AG04450 (cell line): Measurements from ENCODE around the gene KCNQ2. TPM values are rescaled to one million over a fixed set of nuclear protein-coding genes. Genes with fewer than 3 reads are reported as not detected.

Source experiments
- CTCF ChIA-PET: fragments of 300-600, 350-600 bp; formaldehyde crosslinking; extraction: SDS; loops from one replicate; lab custom pipeline; 2022; ENCODE audit warnings: antibody characterized with exemption, inconsistent platforms; lab: Charles Lee
- POLR2A ChIA-PET: fragments of 350-600 bp; formaldehyde crosslinking; extraction: SDS; loops from one replicate; lab custom pipeline; 2021; ENCODE audit warnings: antibody characterized with exemption, inconsistent platforms; lab: Yijun Ruan, JAX
- DNase-seq: peaks from one replicate; pipeline ENCODE4 v3.0.0-alpha.2; 2011; ENCODE audit warnings: low read depth, low spot score
- H3K27ac ChIP-seq: one replicate; pipeline ENCODE4 v1.5.1; 2012; ENCODE audit warnings: low read depth, low read length, control low read depth
- H3K27me3 ChIP-seq: one replicate; pipeline ENCODE4 v1.6.0; 2012; ENCODE audit warnings: low read length; ENCODE audit not compliant: control insufficient read depth, insufficient read depth
- H3K4me3 ChIP-seq: 2 replicates; pipeline ENCODE4 v1.5.1; 2011; ENCODE audit warnings: mild to moderate bottlenecking, low read depth, low read length, control low read depth
- H3K9me3 ChIP-seq: 2 replicates; pipeline ENCODE4 v1.5.1; 2012; ENCODE audit warnings: low read length; ENCODE audit not compliant: control insufficient read depth, insufficient read depth
- polyA plus RNA-seq: library from polyadenylated mRNA; depleted of rRNA; stranded (reverse); fragments of >200 nt; gene quantifications from 2 replicates; pipeline ENCODE4 v1.2.3, GENCODE V29; 2011
- TF ChIP-seq, protein P1 (sequence below): IDR thresholded peaks from 2 replicates; pipeline ENCODE4 v1.5.1; 2011; ENCODE audit warnings: low read depth, low read length, control low read depth, inconsistent platforms

The KCNQ2 gene
- polyA plus RNA-seq, 1 experiment, result not detected

DNA sequence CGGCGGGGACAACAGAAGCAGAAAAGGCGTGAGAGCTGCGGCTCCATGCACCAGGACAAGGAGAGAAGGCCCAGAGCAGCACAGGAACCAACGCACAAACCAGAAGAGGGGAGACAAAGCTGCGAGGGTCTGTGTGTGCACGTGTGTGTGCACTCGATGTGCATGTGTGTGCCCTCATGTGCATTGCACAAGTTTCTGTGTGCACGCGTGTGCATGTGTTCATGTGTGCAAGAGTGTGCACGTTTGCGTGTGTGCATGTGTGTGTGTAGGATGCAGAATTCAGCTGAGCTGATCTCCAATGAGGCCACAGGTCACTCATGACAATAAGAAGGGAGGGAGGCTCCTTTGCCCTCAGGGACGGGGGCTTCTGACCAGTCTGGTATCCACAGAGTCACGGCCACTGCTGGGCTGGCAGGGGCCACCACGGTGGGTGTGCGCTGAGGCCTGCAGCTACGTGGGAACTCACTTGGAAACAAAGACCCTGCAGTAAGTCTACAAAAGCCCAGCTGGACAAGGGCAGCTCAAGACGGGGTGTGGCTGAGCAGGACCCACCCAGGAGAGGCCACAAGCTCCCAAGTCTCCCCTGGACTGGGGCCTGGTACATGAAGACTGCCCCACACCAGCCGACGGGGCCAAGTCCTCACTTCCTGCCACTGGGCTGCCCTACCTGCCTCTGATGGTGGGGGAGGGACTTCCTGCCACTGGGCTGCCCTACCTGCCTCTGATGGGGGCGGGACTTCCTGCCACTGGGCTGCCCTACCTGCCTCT lies 63.2 kb downstream of the KCNQ2 start:
- TF ChIP-seq, protein P1, sequence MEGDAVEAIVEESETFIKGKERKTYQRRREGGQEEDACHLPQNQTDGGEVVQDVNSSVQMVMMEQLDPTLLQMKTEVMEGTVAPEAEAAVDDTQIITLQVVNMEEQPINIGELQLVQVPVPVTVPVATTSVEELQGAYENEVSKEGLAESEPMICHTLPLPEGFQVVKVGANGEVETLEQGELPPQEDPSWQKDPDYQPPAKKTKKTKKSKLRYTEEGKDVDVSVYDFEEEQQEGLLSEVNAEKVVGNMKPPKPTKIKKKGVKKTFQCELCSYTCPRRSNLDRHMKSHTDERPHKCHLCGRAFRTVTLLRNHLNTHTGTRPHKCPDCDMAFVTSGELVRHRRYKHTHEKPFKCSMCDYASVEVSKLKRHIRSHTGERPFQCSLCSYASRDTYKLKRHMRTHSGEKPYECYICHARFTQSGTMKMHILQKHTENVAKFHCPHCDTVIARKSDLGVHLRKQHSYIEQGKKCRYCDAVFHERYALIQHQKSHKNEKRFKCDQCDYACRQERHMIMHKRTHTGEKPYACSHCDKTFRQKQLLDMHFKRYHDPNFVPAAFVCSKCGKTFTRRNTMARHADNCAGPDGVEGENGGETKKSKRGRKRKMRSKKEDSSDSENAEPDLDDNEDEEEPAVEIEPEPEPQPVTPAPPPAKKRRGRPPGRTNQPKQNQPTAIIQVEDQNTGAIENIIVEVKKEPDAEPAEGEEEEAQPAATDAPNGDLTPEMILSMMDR, result no peak
- DNase-seq, result no peak
- Histone ChIP-seq H3K9me3 (peaks cover 29% of the 10 kb centered on the region; the same call in 1 of the 2 replicates), H3K4me3 (no peak overlapping the region), H3K27ac (no peak overlapping the region), H3K27me3 (peaks cover 16% of the 10 kb centered on the region)
- ChIA-PET CTCF (no interaction called here), POLR2A (no interaction called here)

DNA sequence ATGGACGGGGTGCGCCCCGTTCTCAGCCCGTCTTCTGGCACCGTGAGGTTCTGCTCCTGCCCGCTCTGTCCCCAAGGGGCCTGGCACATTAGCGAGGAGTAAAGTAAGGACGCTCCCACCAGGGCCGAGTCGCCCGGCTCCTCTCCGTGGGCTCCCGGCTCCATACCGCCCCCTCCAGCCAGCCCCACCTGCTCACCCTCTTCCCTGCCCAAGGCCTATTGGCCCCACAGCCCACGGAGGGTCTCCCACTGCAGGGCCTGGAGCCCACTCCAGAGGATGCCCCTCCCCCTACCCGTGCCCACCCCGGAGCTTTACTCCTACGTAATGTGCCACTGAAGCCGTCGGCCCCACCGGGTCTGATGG lies 63.8 kb downstream of the KCNQ2 start:
- H3K27me3 ChIP-seq, result peaks cover 12% of the 10 kb centered on the region
- ChIA-PET CTCF (no interaction called here), POLR2A (no interaction called here)
- TF ChIP-seq, protein P1, result no peak
- peaks cover 29% of the 10 kb centered on the region; the same call in 1 of the 2 replicates for H3K9me3 ChIP-seq
- DNase-seq, result no peak
- no peak overlapping the region for H3K4me3 ChIP-seq
- no peak overlapping the region for H3K27ac ChIP-seq

DNA sequence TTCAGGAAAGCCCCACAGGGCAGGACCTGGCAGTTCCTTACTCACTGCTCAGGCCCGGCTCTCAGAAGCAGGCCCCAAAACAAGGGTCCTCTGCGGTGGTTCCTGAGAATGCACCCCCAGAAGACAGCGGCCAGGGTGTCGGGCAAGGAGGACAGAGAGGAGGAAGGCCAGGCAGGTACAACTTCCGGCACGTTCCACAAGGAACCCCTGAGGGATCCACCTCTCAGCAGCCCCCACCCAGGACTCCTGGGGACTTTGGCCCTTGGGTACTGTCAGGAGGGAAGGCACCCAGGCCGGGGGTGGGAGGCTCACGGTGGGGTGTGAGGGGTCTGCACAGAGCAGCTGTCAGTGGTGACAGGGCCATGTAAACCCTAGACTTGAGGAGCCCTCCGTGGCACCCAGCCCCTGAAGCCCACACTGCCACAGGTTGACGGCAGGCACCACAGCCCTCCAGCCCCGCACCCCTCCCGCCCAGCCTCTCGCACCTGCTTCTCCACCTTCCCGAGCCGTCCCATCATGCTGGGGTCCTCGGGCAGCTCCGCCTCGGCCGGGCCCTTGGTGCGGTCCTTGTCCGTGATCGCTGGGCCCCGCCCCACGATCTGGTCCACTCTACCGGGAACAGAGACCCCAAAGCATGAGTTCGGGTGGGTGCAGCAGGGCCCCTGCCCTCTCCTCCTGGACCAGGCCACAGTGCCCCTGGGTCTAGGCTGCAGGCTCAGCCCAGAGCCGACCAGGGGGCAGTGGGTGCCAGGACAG lies 64.3 kb downstream of the KCNQ2 start:
- POLR2A ChIA-PET, result no interaction called here
- TF ChIP-seq, protein P1, result no peak
- DNase-seq, result no peak
- CTCF ChIA-PET, result no interaction called here
- Histone ChIP-seq H3K4me3 (no peak overlapping the region), H3K27me3 (peaks cover 12% of the 10 kb centered on the region), H3K9me3 (peaks cover 29% of the 10 kb centered on the region; the same call in 1 of the 2 replicates), H3K27ac (no peak overlapping the region)

DNA sequence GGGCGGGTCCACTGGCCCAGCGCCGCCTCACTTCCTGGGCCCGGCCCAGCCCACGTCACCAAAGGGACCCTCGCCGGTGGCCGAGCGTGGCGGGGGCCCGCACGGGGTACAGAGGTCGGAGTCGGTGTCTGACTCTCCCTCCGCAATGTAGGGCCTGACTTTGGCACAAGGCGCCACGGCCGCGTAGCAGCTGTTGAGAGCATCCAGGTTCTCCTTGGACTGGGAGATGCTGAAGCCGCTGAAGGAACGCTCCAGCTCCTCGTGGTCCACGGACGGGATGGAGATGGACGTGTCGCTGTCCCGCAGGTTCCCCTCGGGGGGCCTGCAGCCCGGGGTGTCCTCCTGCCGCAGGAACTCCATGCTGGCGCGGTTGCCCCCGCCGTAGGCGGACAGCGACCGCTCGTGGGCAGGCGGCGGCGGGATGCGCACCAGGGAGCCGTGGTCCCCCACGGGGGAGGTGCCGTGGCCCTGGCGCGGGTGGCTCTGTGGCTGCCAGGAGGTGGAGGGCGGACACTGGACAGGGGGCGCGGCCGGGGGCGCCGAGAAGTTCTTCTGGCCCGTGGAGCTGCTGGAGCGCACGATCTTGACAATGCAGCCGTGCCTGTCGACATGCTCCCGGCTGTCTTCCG lies 65.7 kb downstream of the KCNQ2 start:
- Histone ChIP-seq H3K27me3 (peaks cover 6% of the 10 kb centered on the region), H3K9me3 (peaks cover 29% of the 10 kb centered on the region; the same call in 1 of the 2 replicates), H3K27ac (no peak overlapping the region), H3K4me3 (no peak overlapping the region)
- POLR2A ChIA-PET, result no interaction called here
- TF ChIP-seq, protein P1, result no peak
- CTCF ChIA-PET, result no interaction called here
- DNase-seq, result no peak
